Measurements from ENCODE around the gene PRIM2. TPM values are rescaled to one million over a fixed set of nuclear protein-coding genes. Genes with fewer than 3 reads are reported as not detected.
"Not testable (repeated sequence)": the region's sequence is repeated elsewhere in the genome, so short reads cannot be mapped to it uniquely, and the experiment has no call there.

The PRIM2 gene
- total RNA-seq = 10 to 100 TPM in 1 of 4 donors, 1 to 10 TPM in 3; 6.0 to 15.0 (median 7.0) TPM

GRCh38 chr6:57317060-57317943 is at the start of gene PRIM2:
TSS of gene PRIM2 (plus strand) at chr6:57317630. CDS start at chr6:57318446, 816 bp downstream.
- Histone ChIP-seq H3K27me3 (no peaks in the 10 kb centered on the region), H3K9me3 (no peaks in the 10 kb centered on the region), H3K36me3 (peaks cover 0 to 27% (median 21%) of the 10 kb centered on the region in 4 donors), H3K27ac (replicated peaks in 1 of 4) (peak within 1 kb of the TSS; percentile 62 to 74 (median 69)), H3K4me1 (peaks cover 13 to 38% (median 27%) of the 10 kb centered on the region in 4 donors), H3K4me3 (peak within 1 kb of the TSS; percentile 55 to 70 (median 62))
- peak; percentile 68 to 91 for TF ChIP-seq POLR2AphosphoS5 (IDR thresholded peaks at IDR 0.05)
- no peak for TF ChIP-seq EP300 (IDR thresholded peaks at IDR 0.05)
- WGBS = under 1% methylated on average over 27 of the region's 27 CpGs
- DNase-seq (ENCODE audit: extremely low spot score) = peak; percentile 94
- intact Hi-C loops (cut with DNase I) = loop anchor here (5.0 kb wide), 2 partner anchors 145 to 360 kb away; partner anchors contain the start of genes BAG2 and BEND6

GRCh38 chr6:57268294-57268640 is 49.2 kb upstream of the PRIM2 start:
- no peak overlapping the region for H3K4me3 ChIP-seq
- H3K9me3 ChIP-seq = no peaks in the 10 kb centered on the region
- H3K36me3 ChIP-seq = no peaks in the 10 kb centered on the region
- intact Hi-C loops (cut with DNase I) = no loop called here
- no peak for TF ChIP-seq POLR2AphosphoS5 (IDR thresholded peaks at IDR 0.05)
- TF ChIP-seq CTCF (IDR thresholded peaks at IDR 0.05) = no peak
- TF ChIP-seq POLR2A (IDR thresholded peaks at IDR 0.05; ENCODE audit: low read depth) = no peak
- TF ChIP-seq EP300 (IDR thresholded peaks at IDR 0.05) = no peak
- H3K27me3 ChIP-seq = no peaks in the 10 kb centered on the region
- peak overlapping the region; percentile 65 to 90 (median 73) for H3K27ac ChIP-seq (replicated peaks in 1 of 4)
- peaks cover 5 to 42% (median 40%) of the 10 kb centered on the region in 4 donors for H3K4me1 ChIP-seq
- DNase-seq (ENCODE audit: extremely low spot score) = no peak

- H3K4me1 ChIP-seq; H3K4me3 ChIP-seq; intact Hi-C loops (cut with DNase I); H3K36me3 ChIP-seq; H3K27me3 ChIP-seq; DNase-seq (ENCODE audit: extremely low spot score); H3K9me3 ChIP-seq; H3K27ac ChIP-seq (replicated peaks in 1 of 4): not testable (repeated sequence)
- WGBS = 94% methylated on average over 10 of the region's 17 CpGs
Observed at GRCh38 chr6:57274113-57274824, 43.2 kb upstream of the PRIM2 start.

- 86% methylated on average over 3 of the region's 3 CpGs for WGBS
- no peak overlapping the region for H3K27ac ChIP-seq (replicated peaks in 1 of 4)
- DNase-seq (ENCODE audit: extremely low spot score) = no peak
- H3K4me1 ChIP-seq = no peaks in the 10 kb centered on the region
- TF ChIP-seq CTCF (IDR thresholded peaks at IDR 0.05) (no peak), POLR2AphosphoS5 (IDR thresholded peaks at IDR 0.05) (no peak), POLR2A (IDR thresholded peaks at IDR 0.05; ENCODE audit: low read depth) (no peak), EP300 (IDR thresholded peaks at IDR 0.05) (no peak)
- H3K4me3 ChIP-seq = no peak overlapping the region
- no peaks in the 10 kb centered on the region for H3K9me3 ChIP-seq
- H3K27me3 ChIP-seq = no peaks in the 10 kb centered on the region
- no peaks in the 10 kb centered on the region for H3K36me3 ChIP-seq
- intact Hi-C loops (cut with DNase I) = no loop called here
Observed at GRCh38 chr6:57275384-57275783, 42.0 kb upstream of the PRIM2 start.

GRCh38 chr6:57276946-57277345 is 40.5 kb upstream of the PRIM2 start:
- Histone ChIP-seq H3K4me1 (no peaks in the 10 kb centered on the region), H3K4me3 (no peak overlapping the region), H3K9me3 (no peaks in the 10 kb centered on the region), H3K36me3 (no peaks in the 10 kb centered on the region), H3K27me3 (no peaks in the 10 kb centered on the region), H3K27ac (replicated peaks in 1 of 4) (no peak overlapping the region)
- peak; percentile 21 for DNase-seq (ENCODE audit: extremely low spot score)
- TF ChIP-seq POLR2AphosphoS5 (IDR thresholded peaks at IDR 0.05) = no peak
- TF ChIP-seq EP300 (IDR thresholded peaks at IDR 0.05) = no peak
- TF ChIP-seq CTCF (IDR thresholded peaks at IDR 0.05) = no peak
- no peak for TF ChIP-seq POLR2A (IDR thresholded peaks at IDR 0.05; ENCODE audit: low read depth)
- intact Hi-C loops (cut with DNase I) = no loop called here

Measured in esophagus muscularis mucosa (tissue), 4 donors.